ENCODE data around the gene APOC1. TPM values are rescaled to one million over a fixed set of nuclear protein-coding genes. Genes with fewer than 3 reads are reported as not detected.
A peak's percentile ranks its signal among the peaks of the same experiment; 100 is the strongest.
"Not testable (repeated sequence)": the region's sequence is repeated elsewhere in the genome, so short reads cannot be mapped to it uniquely, and the experiment has no call there.

The APOC1 gene
- polyA plus RNA-seq (ENCODE audit: insufficient read length in 3 of 3) = 10 to 100 TPM in 2 of 3 donors, 1 to 10 TPM in 1; 8.4 to 11.7 (median 11.6) TPM
- long read RNA-seq, donor 1, transcript APOC1-208 (4 exons, 430 nt) = major isoform, 7 of 7 reads
- long read RNA-seq, donor 1, partial matches to known transcripts = 0 of 7 reads
- long read RNA-seq, donor 1, other reads (novel, unspliced or antisense) = 0 of 7 reads
- long read RNA-seq, donor 2, transcript APOC1-208 (4 exons, 430 nt) = major isoform, 5 of 6 reads
- long read RNA-seq, donor 2, partial matches to known transcripts = 0 of 6 reads
- long read RNA-seq, donor 2, other reads (novel, unspliced or antisense) = 0 of 6 reads
- long read RNA-seq, donor 3, partial matches to known transcripts = 0 of 3 reads
- long read RNA-seq, donor 3, other reads (novel, unspliced or antisense) = 0 of 3 reads
- long read RNA-seq, donor 4, transcript APOC1-208 (4 exons, 430 nt) = major isoform, 5 of 5 reads
- long read RNA-seq, donor 4, partial matches to known transcripts = 0 of 5 reads
- long read RNA-seq, donor 4, other reads (novel, unspliced or antisense) = 0 of 5 reads
- long read RNA-seq, donor 5, partial matches to known transcripts = 0 of 1 reads
- long read RNA-seq, donor 5, other reads (novel, unspliced or antisense) = 0 of 1 reads
- long read RNA-seq, donor 6, partial matches to known transcripts = 0 of 1 reads
- long read RNA-seq, donor 6, other reads (novel, unspliced or antisense) = 0 of 1 reads
- long read RNA-seq, donor 7, transcript APOC1-208 (4 exons, 430 nt) = major isoform, 5 of 5 reads
- long read RNA-seq, donor 7, partial matches to known transcripts = 0 of 5 reads
- long read RNA-seq, donor 7, other reads (novel, unspliced or antisense) = 0 of 5 reads
- long read RNA-seq, donor 8, transcript APOC1-208 (4 exons, 430 nt) = major isoform, 7 of 7 reads
- long read RNA-seq, donor 8, partial matches to known transcripts = 0 of 7 reads
- long read RNA-seq, donor 8, other reads (novel, unspliced or antisense) = 0 of 7 reads
- long read RNA-seq, donor 9, transcript APOC1-208 (4 exons, 430 nt) = major isoform, 6 of 6 reads
- long read RNA-seq, donor 9, partial matches to known transcripts = 0 of 6 reads
- long read RNA-seq, donor 9, other reads (novel, unspliced or antisense) = 0 of 6 reads
- long read RNA-seq, donor 10, partial matches to known transcripts = 0 of 4 reads
- long read RNA-seq, donor 10, other reads (novel, unspliced or antisense) = 0 of 4 reads
- long read RNA-seq, donor 11, partial matches to known transcripts = 0 of 1 reads
- long read RNA-seq, donor 11, other reads (novel, unspliced or antisense) = 0 of 1 reads
- long read RNA-seq, donor 12, transcript APOC1-208 (4 exons, 430 nt) = major isoform, 8 of 8 reads
- long read RNA-seq, donor 12, partial matches to known transcripts = 0 of 8 reads
- long read RNA-seq, donor 12, other reads (novel, unspliced or antisense) = 0 of 8 reads
- long read RNA-seq, donor 13, partial matches to known transcripts = 0 of 2 reads
- long read RNA-seq, donor 13, other reads (novel, unspliced or antisense) = 0 of 2 reads
- long read RNA-seq, donor 14 = 0 reads
- long read RNA-seq, donor 15, partial matches to known transcripts = 0 of 5 reads
- long read RNA-seq, donor 15, other reads (novel, unspliced or antisense) = 0 of 5 reads
- long read RNA-seq, donor 16, transcript APOC1-208 (4 exons, 430 nt) = major isoform, 7 of 8 reads
- long read RNA-seq, donor 16, partial matches to known transcripts = 0 of 8 reads
- long read RNA-seq, donor 16, other reads (novel, unspliced or antisense) = 0 of 8 reads

DNA sequence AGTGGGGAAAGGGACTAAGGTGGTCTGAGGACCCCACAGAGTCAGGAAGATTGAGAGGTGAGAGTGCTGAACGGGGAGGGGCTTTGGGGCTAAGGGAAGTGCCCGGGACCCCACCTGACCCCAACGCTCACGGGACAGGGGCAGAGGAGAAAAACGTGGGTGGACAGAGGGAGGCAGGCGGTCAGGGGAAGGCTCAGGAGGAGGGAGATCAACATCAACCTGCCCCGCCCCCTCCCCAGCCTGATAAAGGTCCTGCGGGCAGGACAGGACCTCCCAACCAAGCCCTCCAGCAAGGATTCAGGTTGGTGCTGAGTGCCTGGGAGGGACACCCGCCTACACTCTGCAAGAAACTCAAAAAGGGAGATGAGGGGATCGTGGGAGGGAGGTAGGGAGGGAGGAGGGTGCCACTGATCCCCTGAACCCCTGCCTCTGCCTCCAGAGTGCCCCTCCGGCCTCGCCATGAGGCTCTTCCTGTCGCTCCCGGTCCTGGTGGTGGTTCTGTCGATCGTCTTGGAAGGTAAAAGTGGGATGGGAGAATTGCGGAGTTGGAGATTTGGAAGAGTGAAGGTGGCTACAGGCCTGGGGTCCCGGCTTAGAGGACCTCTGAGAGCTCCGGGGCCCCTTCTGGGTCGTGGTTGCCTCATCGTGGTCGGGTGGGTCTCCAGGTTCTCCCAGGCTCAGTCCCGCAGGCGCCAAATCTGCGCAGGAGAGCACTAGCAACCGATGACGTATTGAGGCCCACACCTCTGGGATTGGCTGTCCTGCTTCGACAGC lies at the start of gene APOC1:
Gene APOC1 (plus strand): TSS at position 176 of the 774 bp plus-strand sequence. CDS start 284 bp downstream, at position 460.
- peak; percentile 89 for DNase-seq

DNA sequence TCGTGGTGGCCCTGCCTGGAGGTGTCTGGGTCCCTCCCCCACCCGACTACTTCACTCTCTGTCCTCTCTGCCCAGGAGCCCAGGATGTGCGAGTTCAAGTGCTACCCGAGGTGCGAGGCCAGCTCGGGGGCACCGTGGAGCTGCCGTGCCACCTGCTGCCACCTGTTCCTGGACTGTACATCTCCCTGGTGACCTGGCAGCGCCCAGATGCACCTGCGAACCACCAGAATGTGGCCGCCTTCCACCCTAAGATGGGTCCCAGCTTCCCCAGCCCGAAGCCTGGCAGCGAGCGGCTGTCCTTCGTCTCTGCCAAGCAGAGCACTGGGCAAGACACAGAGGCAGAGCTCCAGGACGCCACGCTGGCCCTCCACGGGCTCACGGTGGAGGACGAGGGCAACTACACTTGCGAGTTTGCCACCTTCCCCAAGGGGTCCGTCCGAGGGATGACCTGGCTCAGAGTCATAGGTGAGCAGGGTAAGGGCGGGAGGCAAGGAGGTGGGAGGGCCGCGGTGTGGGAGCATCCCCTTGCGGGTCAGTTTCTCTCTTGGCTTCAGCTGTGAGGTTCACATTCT lies 49.1 kb upstream of the APOC1 start:
- DNase-seq = no peak

DNA sequence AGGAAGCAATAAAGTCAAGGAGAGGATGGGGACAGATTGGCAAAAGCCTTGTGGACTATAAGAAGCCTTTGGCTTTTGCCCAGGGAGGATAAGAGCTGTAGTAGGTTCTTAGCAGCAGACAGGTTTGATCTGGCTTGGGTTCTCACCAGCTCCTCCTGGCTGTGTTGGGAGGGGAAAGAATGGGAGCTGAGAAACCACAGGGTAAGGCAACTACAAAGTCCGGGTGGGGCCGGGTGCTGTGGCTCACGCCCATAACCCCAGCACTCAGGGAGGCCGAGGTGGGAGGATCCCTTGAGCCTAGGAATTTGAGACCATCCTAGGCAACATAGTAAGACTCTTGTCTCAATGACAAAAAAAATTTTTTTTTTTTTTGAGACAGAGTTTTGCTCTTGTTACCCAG lies 47.7 kb upstream of the APOC1 start:
- no peak for DNase-seq

DNA sequence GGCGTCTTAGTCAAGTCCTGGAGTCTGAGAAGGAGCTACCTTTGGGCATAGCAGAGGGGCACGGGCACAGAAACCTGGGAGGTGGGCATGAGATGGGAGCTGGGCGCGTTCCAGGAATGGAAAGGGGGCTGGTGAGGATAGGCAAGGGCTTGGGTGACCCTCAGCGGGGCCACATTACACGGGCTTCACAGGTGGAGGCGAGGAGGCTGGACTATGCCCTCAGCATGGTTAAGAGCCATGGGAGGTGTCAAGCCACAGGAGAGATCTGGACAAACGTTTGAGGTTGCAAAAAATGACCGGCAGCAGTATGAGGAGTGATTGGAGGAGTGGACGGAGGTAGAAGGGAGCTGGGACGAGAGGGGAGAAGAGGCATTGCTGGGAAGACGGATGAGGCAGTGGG lies 46.8 kb upstream of the APOC1 start:
- no peak for DNase-seq

DNA sequence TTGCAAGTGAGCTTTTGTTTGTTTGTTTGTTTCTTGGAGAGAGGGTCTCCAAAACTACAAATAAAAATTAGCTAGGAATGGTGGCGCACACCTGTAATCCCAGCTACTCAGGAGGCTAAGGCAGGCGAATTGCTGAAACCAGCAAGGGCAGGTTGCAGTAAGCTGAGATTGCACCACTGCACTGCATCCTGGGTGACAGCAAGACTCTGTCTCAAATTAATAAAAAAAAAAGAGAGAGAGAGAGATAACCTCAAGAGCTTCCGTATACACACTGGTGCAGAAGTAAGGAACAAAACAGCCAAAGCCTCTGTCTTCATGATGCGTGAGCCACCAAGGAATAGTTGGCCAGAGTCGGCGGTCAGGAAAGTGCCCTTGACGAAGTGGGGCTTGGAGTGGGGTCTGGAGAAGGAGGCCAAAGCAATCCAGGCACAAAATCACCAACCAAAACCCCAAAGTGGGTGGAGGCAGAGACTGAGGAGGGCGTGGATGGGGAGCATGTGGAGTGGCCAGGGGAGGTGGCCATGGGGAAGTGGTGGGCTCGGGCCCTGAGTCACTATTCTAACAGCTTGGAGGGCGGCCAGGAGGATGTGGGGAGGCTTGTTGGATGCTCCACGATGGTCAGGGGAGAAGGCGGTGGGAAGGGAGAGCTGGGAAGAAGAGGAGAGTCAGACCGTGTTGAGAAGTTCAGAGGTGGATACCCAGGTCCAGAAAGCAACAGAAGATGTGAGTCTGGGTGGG lies 44.5 kb upstream of the APOC1 start:
- no peak for DNase-seq

DNA sequence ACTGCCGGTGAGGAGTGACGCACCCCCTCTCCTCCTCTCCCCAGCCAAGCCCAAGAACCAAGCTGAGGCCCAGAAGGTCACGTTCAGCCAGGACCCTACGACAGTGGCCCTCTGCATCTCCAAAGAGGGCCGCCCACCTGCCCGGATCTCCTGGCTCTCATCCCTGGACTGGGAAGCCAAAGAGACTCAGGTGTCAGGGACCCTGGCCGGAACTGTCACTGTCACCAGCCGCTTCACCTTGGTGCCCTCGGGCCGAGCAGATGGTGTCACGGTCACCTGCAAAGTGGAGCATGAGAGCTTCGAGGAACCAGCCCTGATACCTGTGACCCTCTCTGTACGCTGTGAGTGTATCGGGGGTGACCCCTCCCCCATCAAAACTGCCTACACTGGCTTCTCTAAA lies 42.6 kb upstream of the APOC1 start:
- no peak for DNase-seq

DNA sequence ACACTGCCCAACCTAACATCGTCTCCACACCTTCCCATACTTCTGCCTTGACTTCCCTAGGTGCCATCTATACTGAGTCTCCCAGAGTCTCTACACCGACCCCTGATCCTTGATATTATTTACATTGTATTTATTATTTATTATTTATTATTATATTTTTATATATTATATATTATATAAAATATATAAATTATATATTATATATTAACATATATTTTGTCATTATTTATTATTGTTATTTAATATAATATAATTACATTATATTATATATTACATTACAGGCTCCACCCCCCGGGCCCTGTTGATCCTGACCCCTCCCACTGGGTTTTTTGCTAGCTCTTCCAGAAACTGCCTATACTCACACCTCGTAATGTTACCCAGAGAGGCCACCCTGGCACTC lies 41.7 kb upstream of the APOC1 start:
- no peak for DNase-seq

DNA sequence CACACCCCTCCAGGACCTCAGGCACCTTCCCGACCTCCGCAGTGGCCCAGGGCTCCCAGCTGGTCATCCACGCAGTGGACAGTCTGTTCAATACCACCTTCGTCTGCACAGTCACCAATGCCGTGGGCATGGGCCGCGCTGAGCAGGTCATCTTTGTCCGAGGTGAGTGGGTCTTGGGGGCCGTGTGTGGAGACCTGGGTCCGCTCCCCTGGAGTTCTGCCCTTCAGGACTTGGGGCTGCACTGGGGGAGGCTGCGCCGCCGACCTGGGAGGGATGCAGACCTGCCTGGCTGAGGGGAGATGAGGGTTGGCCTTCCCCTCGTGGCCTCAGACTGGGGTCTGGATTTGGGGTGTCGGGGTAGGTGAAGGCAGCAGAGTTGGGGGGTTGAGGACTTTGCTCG lies 40.1 kb upstream of the APOC1 start:
- no peak for DNase-seq

DNA sequence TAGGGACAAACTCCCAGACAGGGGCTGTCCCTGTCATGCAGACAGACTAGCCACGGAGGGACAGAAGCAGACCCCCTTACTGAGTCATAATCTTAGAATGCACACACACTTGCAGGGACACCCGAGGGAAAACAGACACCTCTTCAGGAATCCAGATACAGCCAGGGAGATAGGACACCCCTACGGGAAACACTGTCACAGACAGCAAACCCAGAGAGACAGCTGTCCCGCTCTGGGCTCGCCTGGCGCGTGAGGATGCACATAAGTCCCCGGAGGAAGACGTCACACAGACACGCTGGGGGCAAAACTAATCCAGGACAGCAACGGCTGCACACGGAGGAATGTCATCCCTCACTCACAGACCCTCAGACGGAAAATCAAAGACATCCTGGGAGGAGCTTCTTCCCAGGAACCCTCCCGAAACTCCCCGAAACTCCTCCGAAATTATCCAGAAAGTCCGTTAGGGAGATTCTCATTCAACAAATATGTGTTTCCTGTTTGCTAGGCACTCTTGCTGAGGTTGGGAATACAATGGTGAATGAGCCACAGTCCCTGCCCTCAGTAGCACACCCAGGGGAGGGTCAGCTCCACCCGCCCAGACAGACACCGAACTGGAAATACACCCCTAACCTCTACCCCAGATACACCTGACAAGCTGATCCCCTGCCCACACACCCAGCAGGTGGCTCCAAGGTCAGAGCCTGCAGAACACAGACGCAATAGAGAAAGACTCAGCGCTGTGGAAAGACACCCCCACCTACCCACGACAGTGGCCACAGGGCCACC lies 38.5 kb upstream of the APOC1 start:
- DNase-seq = no peak

DNA sequence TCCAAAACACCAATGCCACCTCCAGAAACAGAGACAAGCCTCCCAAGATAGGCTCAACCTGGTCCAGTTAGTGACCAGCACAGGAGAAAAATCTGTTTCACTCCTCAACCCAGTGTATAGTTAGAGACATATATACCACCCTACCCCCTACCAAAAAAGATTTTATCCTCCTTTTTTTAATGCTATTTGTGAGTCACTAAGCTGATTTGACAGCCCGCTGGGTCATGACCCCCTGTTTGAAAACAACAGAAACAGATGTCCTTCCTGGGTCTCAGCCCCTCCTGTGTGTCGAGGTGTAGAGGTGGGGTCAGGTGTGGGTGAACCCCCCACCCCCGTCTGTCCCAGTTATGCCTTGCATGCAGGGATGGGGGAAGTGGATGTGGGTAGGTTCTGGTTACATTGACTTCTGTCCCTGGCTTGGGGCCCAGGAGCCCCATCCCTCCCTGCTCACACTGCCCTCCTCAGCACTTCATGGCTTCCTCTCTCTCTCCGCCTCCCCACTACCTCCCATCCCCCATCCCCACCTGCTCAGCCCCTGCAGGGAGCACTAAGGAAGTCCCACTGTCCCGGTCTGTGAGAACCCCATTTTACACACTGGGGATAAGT lies 37.4 kb upstream of the APOC1 start:
- DNase-seq = no peak

DNA sequence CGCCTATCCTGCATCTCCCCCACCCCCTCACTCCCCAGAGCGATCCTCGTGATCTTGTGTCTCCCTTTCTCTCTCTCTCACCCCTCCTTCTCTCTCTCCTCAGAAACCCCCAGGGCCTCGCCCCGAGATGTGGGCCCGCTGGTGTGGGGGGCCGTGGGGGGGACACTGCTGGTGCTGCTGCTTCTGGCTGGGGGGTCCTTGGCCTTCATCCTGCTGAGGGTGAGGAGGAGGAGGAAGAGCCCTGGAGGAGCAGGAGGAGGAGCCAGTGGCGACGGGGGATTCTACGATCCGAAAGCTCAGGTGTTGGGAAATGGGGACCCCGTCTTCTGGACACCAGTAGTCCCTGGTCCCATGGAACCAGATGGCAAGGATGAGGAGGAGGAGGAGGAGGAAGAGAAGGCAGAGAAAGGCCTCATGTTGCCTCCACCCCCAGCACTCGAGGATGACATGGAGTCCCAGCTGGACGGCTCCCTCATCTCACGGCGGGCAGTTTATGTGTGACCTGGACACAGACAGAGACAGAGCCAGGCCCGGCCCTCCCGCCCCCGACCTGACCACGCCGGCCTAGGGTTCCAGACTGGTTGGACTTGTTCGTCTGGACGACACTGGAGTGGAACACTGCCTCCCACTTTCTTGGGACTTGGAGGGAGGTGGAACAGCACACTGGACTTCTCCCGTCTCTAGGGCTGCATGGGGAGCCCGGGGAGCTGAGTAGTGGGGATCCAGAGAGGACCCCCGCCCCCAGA lies 36.1 kb upstream of the APOC1 start:
- DNase-seq = no peak

DNA sequence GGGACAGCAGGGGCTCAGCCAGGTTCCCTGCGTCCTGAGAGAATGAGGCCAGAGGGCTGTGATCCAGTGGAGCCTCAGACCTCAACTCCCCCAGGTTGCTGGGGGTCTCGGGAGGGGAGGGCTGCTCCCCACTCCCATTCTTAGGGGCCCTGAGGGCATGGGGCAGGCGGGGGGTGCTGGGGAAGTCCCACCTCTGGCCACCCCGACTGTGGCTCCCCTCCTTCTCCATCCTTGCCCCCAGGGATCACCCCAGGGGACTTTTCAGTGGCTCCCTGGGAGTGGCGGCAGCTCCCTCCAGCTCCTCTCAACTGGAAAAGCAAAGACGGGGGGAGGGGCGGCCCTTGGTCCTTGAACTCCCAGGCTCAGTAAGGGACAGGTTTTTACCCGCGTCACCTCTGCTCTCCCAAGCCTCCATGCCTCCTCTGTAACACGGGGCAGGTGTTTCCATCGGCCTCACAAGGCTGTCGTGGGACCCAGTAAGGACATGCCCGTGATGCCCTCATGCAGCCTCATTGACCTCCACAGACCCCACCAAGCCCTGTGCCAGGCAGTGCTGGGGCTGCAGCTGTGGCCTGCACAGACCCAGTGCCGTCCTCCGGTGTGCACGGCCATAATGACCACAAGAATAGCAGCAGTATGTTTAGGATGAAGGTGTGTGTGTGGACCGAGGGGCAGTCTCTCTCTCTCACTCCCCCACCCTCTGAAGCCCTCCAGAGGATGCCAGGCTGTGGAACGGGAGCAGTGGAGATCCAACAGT lies 34.9 kb upstream of the APOC1 start:
- DNase-seq = no peak

DNA sequence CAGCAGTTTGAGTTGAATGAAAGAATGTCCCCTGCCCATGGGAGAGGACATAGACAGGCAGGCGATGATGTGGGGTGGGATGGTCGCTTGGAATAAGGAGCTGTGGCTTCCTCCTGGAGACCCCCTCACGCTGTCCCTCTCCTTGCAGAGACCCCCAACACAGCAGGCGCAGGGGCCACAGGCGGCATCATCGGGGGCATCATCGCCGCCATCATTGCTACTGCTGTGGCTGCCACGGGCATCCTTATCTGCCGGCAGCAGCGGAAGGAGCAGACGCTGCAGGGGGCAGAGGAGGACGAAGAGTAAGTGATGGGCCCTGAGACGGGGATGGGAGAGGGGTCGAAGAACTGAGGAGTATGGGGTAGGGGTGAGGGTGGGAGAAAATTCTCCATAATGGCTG lies 32.3 kb upstream of the APOC1 start:
- DNase-seq = no peak

DNA sequence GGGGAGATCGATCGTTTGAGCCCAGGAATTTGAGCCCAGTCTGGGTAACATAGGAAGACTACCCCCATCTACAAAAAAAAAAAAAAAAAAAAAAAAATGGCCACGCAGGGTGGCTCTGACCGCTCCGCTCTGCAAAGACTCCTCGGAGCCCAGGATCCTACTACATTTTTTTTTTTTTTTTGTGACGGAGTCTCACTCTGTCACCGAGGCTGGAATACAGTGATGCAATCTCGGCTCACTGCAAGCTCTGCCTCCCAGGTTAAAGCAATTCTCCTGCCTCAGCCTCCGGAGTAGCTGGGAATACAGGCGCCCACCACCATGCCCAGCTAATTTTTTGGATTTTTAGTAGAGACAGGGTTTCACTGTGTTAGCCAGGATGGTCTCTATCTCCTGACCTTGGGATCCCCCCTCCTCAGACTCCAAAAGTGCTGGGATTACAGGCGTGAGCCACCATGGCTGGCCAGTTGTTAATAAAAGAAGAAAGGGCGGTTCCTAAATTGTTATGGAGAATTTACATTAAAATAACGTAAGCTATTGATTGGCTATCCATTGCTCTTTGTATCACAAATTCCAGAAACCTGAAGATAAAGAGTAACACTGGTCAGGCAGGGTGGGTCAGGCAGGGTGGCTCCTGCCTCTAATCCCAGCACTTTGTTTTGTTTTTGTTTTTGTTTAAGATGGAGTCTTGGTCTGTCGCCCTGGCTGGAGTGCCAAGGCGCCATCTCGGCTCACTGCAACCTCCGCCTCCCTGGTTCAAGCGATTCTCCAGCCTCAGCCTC lies 31.6 kb upstream of the APOC1 start:
- DNase-seq = not testable (repeated sequence)

DNA sequence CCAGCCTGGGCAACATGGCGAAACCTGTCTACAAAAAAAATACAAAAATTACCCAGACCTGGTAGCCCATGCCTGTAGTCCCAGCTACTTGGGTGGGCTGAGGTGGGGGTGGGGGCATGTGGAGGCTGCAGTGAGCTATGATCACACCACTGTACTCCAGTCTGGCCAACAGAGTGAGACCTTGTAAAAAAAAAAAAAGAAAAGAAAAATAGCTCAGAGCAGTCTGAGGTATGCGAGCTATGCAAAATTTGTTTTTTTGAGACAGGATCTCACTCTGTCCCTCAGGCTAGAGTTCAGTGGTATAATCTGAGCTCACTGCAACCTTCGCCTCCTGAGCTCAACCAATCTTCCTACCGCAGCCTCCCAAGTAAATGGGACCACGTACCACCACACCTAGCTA lies 30.5 kb upstream of the APOC1 start:
- no peak for DNase-seq

DNA sequence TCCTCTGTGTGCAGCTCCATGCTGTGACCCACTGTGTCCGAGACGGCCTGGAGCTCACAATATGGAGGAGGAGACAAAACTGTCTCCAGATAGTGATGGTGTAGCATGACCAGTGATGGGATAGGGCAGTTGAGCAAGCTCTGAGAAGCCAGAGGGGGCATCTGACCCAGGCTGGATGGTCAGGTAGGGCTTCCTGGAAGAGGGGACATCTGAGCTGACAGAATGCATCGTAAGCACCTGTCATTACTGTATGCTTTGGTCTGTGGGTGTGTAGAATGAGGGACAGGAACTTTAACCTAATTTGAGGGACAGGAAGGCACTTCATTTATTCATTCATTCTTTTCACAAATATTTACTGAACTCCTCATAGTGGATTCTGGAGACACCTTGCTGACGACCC lies 29.8 kb upstream of the APOC1 start:
- DNase-seq = no peak
